ENCODE data around the gene TOLLIP. TPM values are rescaled to one million over a fixed set of nuclear protein-coding genes. Genes with fewer than 3 reads are reported as not detected.
"Not testable (repeated sequence)": the region's sequence is repeated elsewhere in the genome, so short reads cannot be mapped to it uniquely, and the experiment has no call there.

TOLLIP gene
- total RNA-seq, 2 donors from 2014 or later: 40.2 to 56.3 TPM

DNA sequence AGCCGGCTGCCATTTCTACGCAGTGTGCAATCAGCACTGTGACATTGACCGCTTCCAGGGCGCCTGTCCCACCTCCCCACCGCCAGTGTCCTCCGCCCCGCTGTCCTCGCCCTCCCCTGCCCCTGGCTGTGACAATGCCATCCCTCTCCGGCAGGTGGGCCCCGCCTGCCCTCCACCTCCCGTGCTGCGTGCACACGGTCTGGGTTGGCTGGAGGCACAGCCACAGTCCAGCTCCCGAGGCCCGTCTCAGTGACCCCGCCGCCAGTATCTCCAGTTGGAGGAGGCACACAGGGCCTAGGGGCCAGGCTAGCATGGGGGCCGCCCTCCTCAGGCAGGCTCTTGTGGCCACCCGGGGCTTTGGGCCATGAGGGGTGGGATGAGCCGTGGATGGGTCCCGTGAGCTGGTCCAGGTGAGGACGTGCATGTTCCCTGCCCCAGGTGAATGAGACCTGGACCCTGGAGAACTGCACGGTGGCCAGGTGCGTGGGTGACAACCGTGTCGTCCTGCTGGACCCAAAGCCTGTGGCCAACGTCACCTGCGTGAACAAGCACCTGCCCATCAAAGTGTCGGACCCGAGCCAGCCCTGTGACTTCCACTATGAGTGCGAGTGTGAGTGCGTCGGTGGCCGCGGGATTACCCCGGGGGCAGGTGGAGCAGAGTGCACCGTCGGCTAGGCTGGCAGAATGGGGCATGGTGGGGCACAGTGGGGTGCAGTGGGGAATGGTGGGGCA is 56.9 kb downstream of the TOLLIP start:
- no peaks in the 10 kb centered on the region for H3K9me3 ChIP-seq (ENCODE audit: control insufficient read depth, low read length, poor library complexity, severe bottlenecking)
- ATAC-seq: no peak
- H3K36me3 Mint-ChIP-seq (ENCODE audit: low read depth): no peaks in the 10 kb centered on the region
- H3K4me3 Mint-ChIP-seq: no peak overlapping the region
- no peak for DNase-seq
- H3K27me3 Mint-ChIP-seq: no peaks in the 10 kb centered on the region
- H3K4me1 Mint-ChIP-seq: no peaks in the 10 kb centered on the region
- H3K27ac Mint-ChIP-seq: peak overlapping the region; percentile 79

DNA sequence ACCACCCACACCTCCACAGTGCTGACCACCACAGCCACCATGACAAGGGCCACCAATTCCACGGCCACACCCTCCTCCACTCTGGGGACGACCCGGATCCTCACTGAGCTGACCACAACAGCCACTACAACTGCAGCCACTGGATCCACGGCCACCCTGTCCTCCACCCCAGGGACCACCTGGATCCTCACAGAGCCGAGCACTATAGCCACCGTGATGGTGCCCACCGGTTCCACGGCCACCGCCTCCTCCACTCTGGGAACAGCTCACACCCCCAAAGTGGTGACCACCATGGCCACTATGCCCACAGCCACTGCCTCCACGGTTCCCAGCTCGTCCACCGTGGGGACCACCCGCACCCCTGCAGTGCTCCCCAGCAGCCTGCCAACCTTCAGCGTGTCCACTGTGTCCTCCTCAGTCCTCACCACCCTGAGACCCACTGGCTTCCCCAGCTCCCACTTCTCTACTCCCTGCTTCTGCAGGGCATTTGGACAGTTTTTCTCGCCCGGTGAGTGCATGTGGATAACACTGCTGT is 58.1 kb downstream of the TOLLIP start:
- DNase-seq (no peak), ATAC-seq (no peak)
- peak overlapping the region; percentile 27 for H3K27ac Mint-ChIP-seq
- no peaks in the 10 kb centered on the region for H3K4me1 Mint-ChIP-seq
- H3K9me3 ChIP-seq (ENCODE audit: control insufficient read depth, low read length, poor library complexity, severe bottlenecking): no peaks in the 10 kb centered on the region
- H3K27me3 Mint-ChIP-seq: no peaks in the 10 kb centered on the region
- H3K4me3 Mint-ChIP-seq: peak overlapping the region; percentile 62
- no peaks in the 10 kb centered on the region for H3K36me3 Mint-ChIP-seq (ENCODE audit: low read depth)

- H3K36me3 Mint-ChIP-seq (ENCODE audit: low read depth); H3K9me3 ChIP-seq (ENCODE audit: control insufficient read depth, low read length, poor library complexity, severe bottlenecking); H3K4me3 Mint-ChIP-seq; DNase-seq; H3K27me3 Mint-ChIP-seq; ATAC-seq; H3K4me1 Mint-ChIP-seq; H3K27ac Mint-ChIP-seq: not testable (repeated sequence)
These were observed 59.0 kb downstream of the TOLLIP start for GRCh38 chr11:1250411-1250810.

GRCh38 chr11:1248951-1249350 is 60.5 kb downstream of the TOLLIP start:
- not testable (repeated sequence) for DNase-seq; H3K4me3 Mint-ChIP-seq; H3K36me3 Mint-ChIP-seq (ENCODE audit: low read depth); ATAC-seq; H3K4me1 Mint-ChIP-seq; H3K9me3 ChIP-seq (ENCODE audit: control insufficient read depth, low read length, poor library complexity, severe bottlenecking); H3K27me3 Mint-ChIP-seq; H3K27ac Mint-ChIP-seq

GRCh38 chr11:1247026-1247425 is 62.4 kb downstream of the TOLLIP start:
- H3K9me3 ChIP-seq (ENCODE audit: control insufficient read depth, low read length, poor library complexity, severe bottlenecking); DNase-seq; H3K4me3 Mint-ChIP-seq; H3K27ac Mint-ChIP-seq; H3K4me1 Mint-ChIP-seq; H3K27me3 Mint-ChIP-seq; H3K36me3 Mint-ChIP-seq (ENCODE audit: low read depth); ATAC-seq: not testable (repeated sequence)

GRCh38 chr11:1246301-1246700 is 63.1 kb downstream of the TOLLIP start:
- not testable (repeated sequence) for H3K27me3 Mint-ChIP-seq; H3K27ac Mint-ChIP-seq; H3K4me3 Mint-ChIP-seq; H3K9me3 ChIP-seq (ENCODE audit: control insufficient read depth, low read length, poor library complexity, severe bottlenecking); H3K4me1 Mint-ChIP-seq; DNase-seq; ATAC-seq; H3K36me3 Mint-ChIP-seq (ENCODE audit: low read depth)

DNA sequence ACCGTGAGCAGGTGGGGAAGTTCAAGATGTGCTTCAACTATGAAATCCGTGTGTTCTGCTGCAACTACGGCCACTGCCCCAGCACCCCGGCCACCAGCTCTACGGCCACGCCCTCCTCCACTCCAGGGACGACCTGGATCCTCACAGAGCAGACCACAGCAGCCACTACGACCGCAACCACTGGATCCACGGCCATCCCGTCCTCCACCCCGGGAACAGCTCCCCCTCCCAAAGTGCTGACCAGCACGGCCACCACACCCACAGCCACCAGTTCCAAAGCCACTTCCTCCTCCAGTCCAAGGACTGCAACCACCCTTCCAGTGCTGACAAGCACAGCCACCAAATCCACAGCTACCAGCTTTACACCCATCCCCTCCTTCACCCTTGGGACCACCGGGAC is 63.7 kb downstream of the TOLLIP start:
- H3K36me3 Mint-ChIP-seq (ENCODE audit: low read depth); H3K4me3 Mint-ChIP-seq; H3K9me3 ChIP-seq (ENCODE audit: control insufficient read depth, low read length, poor library complexity, severe bottlenecking); DNase-seq; H3K4me1 Mint-ChIP-seq; H3K27ac Mint-ChIP-seq; H3K27me3 Mint-ChIP-seq; ATAC-seq: not testable (repeated sequence)

- H3K27me3 Mint-ChIP-seq; DNase-seq; ATAC-seq; H3K9me3 ChIP-seq (ENCODE audit: control insufficient read depth, low read length, poor library complexity, severe bottlenecking); H3K36me3 Mint-ChIP-seq (ENCODE audit: low read depth); H3K4me1 Mint-ChIP-seq; H3K4me3 Mint-ChIP-seq; H3K27ac Mint-ChIP-seq: not testable (repeated sequence)
These were observed 64.9 kb downstream of the TOLLIP start for GRCh38 chr11:1244557-1244956.

DNA sequence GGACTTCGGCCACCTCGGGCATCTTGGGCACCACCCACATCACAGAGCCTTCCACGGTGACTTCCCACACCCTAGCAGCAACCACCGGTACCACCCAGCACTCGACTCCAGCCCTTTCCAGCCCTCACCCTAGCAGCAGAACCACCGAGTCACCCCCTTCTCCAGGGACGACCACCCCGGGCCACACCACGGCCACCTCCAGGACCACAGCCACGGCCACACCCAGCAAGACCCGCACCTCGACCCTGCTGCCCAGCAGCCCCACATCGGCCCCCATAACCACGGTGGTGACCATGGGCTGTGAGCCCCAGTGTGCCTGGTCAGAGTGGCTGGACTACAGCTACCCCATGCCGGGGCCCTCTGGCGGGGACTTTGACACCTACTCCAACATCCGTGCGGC is 65.9 kb downstream of the TOLLIP start:
- not testable (repeated sequence) for ATAC-seq; H3K9me3 ChIP-seq (ENCODE audit: control insufficient read depth, low read length, poor library complexity, severe bottlenecking); DNase-seq; H3K4me1 Mint-ChIP-seq; H3K27ac Mint-ChIP-seq; H3K4me3 Mint-ChIP-seq; H3K27me3 Mint-ChIP-seq; H3K36me3 Mint-ChIP-seq (ENCODE audit: low read depth)

- H3K27ac Mint-ChIP-seq; H3K27me3 Mint-ChIP-seq; H3K36me3 Mint-ChIP-seq (ENCODE audit: low read depth); H3K4me1 Mint-ChIP-seq; DNase-seq; H3K4me3 Mint-ChIP-seq; H3K9me3 ChIP-seq (ENCODE audit: control insufficient read depth, low read length, poor library complexity, severe bottlenecking); ATAC-seq: not testable (repeated sequence)
These were observed 66.7 kb downstream of the TOLLIP start for GRCh38 chr11:1242751-1243150.

DNA sequence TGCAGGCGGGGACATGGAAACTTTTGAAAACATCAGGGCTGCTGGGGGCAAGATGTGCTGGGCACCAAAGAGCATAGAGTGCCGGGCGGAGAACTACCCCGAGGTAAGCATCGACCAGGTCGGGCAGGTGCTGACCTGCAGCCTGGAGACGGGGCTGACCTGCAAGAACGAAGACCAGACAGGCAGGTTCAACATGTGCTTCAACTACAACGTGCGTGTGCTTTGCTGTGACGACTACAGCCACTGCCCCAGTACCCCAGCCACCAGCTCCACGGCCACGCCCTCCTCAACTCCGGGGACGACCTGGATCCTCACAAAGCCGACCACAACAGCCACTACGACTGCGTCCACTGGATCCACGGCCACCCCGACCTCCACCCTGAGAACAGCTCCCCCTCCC is 67.1 kb downstream of the TOLLIP start:
- DNase-seq (no peak), ATAC-seq (no peak)
- H3K27ac Mint-ChIP-seq: no peak overlapping the region
- H3K4me3 Mint-ChIP-seq: no peak overlapping the region
- no peaks in the 10 kb centered on the region for H3K4me1 Mint-ChIP-seq
- no peaks in the 10 kb centered on the region for H3K27me3 Mint-ChIP-seq
- no peaks in the 10 kb centered on the region for H3K9me3 ChIP-seq (ENCODE audit: control insufficient read depth, low read length, poor library complexity, severe bottlenecking)
- H3K36me3 Mint-ChIP-seq (ENCODE audit: low read depth): no peaks in the 10 kb centered on the region

DNA sequence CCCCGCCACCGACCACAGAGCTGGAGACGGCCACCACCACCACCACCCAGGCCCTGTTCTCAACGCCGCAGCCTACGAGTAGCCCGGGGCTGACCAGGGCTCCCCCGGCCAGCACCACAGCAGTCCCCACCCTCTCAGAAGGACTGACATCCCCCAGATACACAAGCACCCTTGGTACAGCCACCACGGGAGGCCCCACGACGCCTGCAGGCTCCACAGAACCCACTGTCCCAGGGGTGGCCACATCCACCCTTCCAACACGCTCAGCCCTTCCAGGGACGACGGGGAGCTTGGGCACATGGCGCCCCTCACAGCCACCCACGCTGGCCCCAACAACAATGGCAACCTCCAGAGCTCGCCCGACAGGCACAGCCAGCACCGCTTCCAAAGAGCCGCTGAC is 67.7 kb downstream of the TOLLIP start:
- no peak for DNase-seq
- no peak for ATAC-seq
- Mint-ChIP-seq H3K27me3 (no peaks in the 10 kb centered on the region), H3K4me1 (no peaks in the 10 kb centered on the region), H3K36me3 (ENCODE audit: low read depth) (no peaks in the 10 kb centered on the region), H3K27ac (no peak overlapping the region), H3K4me3 (no peak overlapping the region)
- no peaks in the 10 kb centered on the region for H3K9me3 ChIP-seq (ENCODE audit: control insufficient read depth, low read length, poor library complexity, severe bottlenecking)

DNA sequence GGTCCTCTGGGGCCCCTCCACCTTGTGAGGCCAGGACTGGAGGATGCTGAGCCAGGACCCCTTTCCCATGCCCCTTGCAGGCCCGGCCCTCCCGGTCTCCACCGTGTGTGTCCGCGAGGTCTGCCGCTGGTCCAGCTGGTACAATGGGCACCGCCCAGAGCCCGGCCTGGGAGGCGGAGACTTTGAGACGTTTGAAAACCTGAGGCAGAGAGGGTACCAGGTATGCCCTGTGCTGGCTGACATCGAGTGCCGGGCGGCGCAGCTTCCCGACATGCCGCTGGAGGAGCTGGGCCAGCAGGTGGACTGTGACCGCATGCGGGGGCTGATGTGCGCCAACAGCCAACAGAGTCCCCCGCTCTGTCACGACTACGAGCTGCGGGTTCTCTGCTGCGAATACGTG is 68.7 kb downstream of the TOLLIP start:
- Mint-ChIP-seq H3K4me1 (no peaks in the 10 kb centered on the region), H3K4me3 (no peak overlapping the region)

GRCh38 chr11:1239596-1240205 is 69.7 kb downstream of the TOLLIP start:
- no peak for ATAC-seq
- no peaks in the 10 kb centered on the region for H3K9me3 ChIP-seq (ENCODE audit: control insufficient read depth, low read length, poor library complexity, severe bottlenecking)
- H3K27ac Mint-ChIP-seq: no peak overlapping the region
- no peaks in the 10 kb centered on the region for H3K27me3 Mint-ChIP-seq
- H3K36me3 Mint-ChIP-seq (ENCODE audit: low read depth): no peaks in the 10 kb centered on the region
- no peaks in the 10 kb centered on the region for H3K4me1 Mint-ChIP-seq
- no peak for DNase-seq
- H3K4me3 Mint-ChIP-seq: no peak overlapping the region

More for the DNA sequence above, 68.7 kb downstream of the TOLLIP start:
- no peaks in the 10 kb centered on the region for H3K9me3 ChIP-seq (ENCODE audit: control insufficient read depth, low read length, poor library complexity, severe bottlenecking)
- no peak for ATAC-seq
- no peak for DNase-seq
- H3K27me3 Mint-ChIP-seq: no peaks in the 10 kb centered on the region
- H3K36me3 Mint-ChIP-seq (ENCODE audit: low read depth): no peaks in the 10 kb centered on the region
- no peak overlapping the region for H3K27ac Mint-ChIP-seq
